Stomach (tissue), 9 donors: ENCODE results near the gene DYSF. TPM values are rescaled to one million over a fixed set of nuclear protein-coding genes. Genes with fewer than 3 reads are reported as not detected.
A peak's percentile ranks its signal among the peaks of the same experiment; 100 is the strongest.

ENCODE experiments used
- DNase-seq, 2 donors: peaks; one replicate each; pipeline versions ENCODE4 v3.0.0 to v3.0.0-alpha.2; 2013 to 2019
- H3K27ac ChIP-seq, 5 donors: fragments of 200-600 bp in 4 of 5; sonication (generic) in 4 of 5; one replicate each; pipeline ENCODE4 v1.5.1; 2013 to 2019; ENCODE audit warnings: mild to moderate bottlenecking in 1 of 5, moderate library complexity in 1 of 5
- H3K27me3 ChIP-seq, 3 donors: fragments of 200-600 bp; sonication (generic); one replicate each; pipeline ENCODE4 v1.5.1; 2017 to 2019; ENCODE audit warnings: mixed run types in 1 of 3
- H3K36me3 ChIP-seq, 4 donors: fragments of 200-600 bp; sonication (generic); 1 replicate in 3 of 4; 2 replicates in 1 of 4; pipeline ENCODE4 v1.5.1; 2016 to 2019
- H3K4me1 ChIP-seq, 4 donors: fragments of 200-600 bp; sonication (generic); one replicate each; pipeline ENCODE4 v1.5.1; 2016 to 2019
- H3K4me3 ChIP-seq, 4 donors: fragments of 200-600 bp; sonication (generic) in 3 of 4; one replicate each; pipeline ENCODE4 v1.5.1; 2016 to 2019; ENCODE audit warnings: mild to moderate bottlenecking in 1 of 4
- H3K9me3 ChIP-seq, 4 donors: fragments of 200-600 bp; sonication (generic); one replicate each; pipeline ENCODE4 v1.5.1; 2016 to 2019
- CTCF ChIP-seq, 7 experiments: fragments of 450-650 bp in 4 of 7; fragments of 200-600 bp in 3 of 7; sonication (generic) in 3 of 7; IDR thresholded peaks; one replicate each; pipeline ENCODE4 v1.5.1; 2016 to 2019; ENCODE audit warnings: antibody characterized with exemption in 7 of 7, control low read depth in 2 of 7, mild to moderate bottlenecking in 1 of 7
- EP300 ChIP-seq: sonication (generic); formaldehyde crosslinking; IDR thresholded peaks from one replicate; pipeline ENCODE4 v1.6.1; 2017; ENCODE audit warnings: antibody characterized with exemption
- POLR2A ChIP-seq, 4 donors: fragments of 450-650 bp; IDR thresholded peaks; one replicate each; pipeline ENCODE4 v1.6.1; 2016; ENCODE audit warnings: antibody characterized with exemption in 4 of 4, control low read depth in 2 of 4, mild to moderate bottlenecking in 1 of 4, moderate library complexity in 1 of 4
- POLR2AphosphoS5 ChIP-seq, 3 donors: sonication (generic); formaldehyde crosslinking; IDR thresholded peaks; one replicate each; pipeline ENCODE4 v1.6.1; 2016; ENCODE audit warnings: antibody characterized with exemption in 3 of 3
- WGBS, 5 donors: extraction: QIAGEN DNeasy Blood & Tissue Kit in 3 of 5; methylation state at CpG; one replicate each; pipeline versions ENCODE4 v1.1.5 to v1.1.7; 2013 to 2018; 5-methylcytosine and 5-hydroxymethylcytosine counted together
- intact Hi-C: fragments of 100-400 bp; cut with DNase I; formaldehyde crosslinking; loops from one replicate; pipeline ENCODE4 v1.15.1; 2023; ENCODE audit warnings: low total_unique reads
- polyA plus RNA-seq, 3 donors: library from polyadenylated mRNA; stranded (reverse); fragments of 200-250 nt; gene quantifications; one replicate each; pipeline ENCODE4 v1.2.3, GENCODE V29; 2013
- total RNA-seq, 5 donors: library from RNA; depleted of rRNA; stranded (reverse); fragments of >200 nt; gene quantifications; one replicate each; pipeline versions ENCODE4 v1.1.0 to v1.2.3, GENCODE V29; 2014 to 2016
- donor health status: healthy with polysubstance abuse.
- donor health status: Bipolar disorder and iron deficiency.
- donor health status: healthy.

Gene DYSF
- total and polyA plus RNA-seq, 8 donors, result 2.1 to 13.4 (median 6.1) TPM

GRCh38 chr2:71606244-71606643 lies 152.9 kb downstream of the DYSF start:
- peaks cover 0 to 7% (median 0%) of the 10 kb centered on the region in 4 donors for H3K4me1 ChIP-seq

DNA sequence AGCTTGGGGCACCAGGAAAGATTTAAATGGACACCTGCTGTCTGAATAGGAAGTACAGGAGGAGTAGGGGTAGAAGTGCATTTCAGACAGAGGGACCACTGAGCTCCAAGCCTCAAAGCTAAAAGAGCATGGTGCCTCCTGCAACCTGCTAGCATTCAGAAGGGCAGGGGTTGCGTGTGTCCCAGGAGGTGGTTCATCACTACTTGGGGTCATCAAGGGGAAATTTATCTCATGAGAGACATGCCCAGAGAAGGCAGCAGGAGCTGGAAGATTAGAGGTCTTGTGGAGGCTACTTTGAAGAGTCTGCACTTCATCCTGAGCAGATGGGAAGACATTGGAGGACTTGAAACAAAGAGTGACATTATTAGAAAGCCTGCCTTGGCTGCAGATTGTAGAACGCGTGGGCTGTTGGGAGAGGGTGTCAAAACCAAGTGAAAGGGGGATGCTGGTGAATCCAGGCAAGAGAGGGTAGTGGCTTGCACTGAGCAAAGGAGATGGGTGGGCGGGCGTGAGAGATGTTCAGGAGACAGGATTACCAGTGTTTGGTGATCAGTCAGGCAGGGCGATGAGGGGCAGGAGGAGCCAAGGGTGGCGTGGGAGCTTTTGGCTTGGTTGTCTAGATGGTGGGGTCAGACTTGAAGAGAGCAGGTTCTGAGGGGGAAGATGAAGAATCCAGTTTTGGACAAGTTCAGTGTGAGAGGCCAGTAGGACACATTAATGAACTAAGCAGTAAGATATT lies 154.0 kb downstream of the DYSF start:
- peaks cover 0 to 7% (median 0%) of the 10 kb centered on the region in 4 donors for H3K36me3 ChIP-seq
- intact Hi-C loops, result no loop called here
- H3K9me3 ChIP-seq, result no peaks in the 10 kb centered on the region
- no peak overlapping the region for H3K4me3 ChIP-seq
- no peak for TF ChIP-seq POLR2A (IDR thresholded peaks at IDR 0.05)
- no peak for TF ChIP-seq EP300
- TF ChIP-seq POLR2AphosphoS5 (IDR thresholded peaks at IDR 0.05), result no peak
- no peak for TF ChIP-seq CTCF (IDR thresholded peaks at IDR 0.05)
- H3K27ac ChIP-seq, result no peak overlapping the region
- 81 to 93% (median 91%) methylated on average over 7 of the region's 7 CpGs for WGBS, 5 donors
- H3K27me3 ChIP-seq, result no peaks in the 10 kb centered on the region
- peaks cover 0 to 7% (median 0%) of the 10 kb centered on the region in 4 donors for H3K4me1 ChIP-seq
- DNase-seq, result no peak

More at GRCh38 chr2:71606244-71606643, 152.9 kb downstream of the DYSF start:
- H3K9me3 ChIP-seq, result no peaks in the 10 kb centered on the region
- DNase-seq, result peak in 1 of 2 donors; percentile 16
- 69 to 88% (median 85%) methylated on average over 2 to 3 of the region's 3 CpGs for WGBS, 5 donors
- H3K36me3 ChIP-seq, result peaks cover 0 to 7% (median 0%) of the 10 kb centered on the region in 4 donors
- intact Hi-C loops, result no loop called here
- no peak overlapping the region for H3K27ac ChIP-seq
- H3K27me3 ChIP-seq, result no peaks in the 10 kb centered on the region
- no peak overlapping the region for H3K4me3 ChIP-seq
- no peak for TF ChIP-seq EP300
- no peak for TF ChIP-seq POLR2AphosphoS5 (IDR thresholded peaks at IDR 0.05)
- TF ChIP-seq POLR2A (IDR thresholded peaks at IDR 0.05), result no peak
- no peak for TF ChIP-seq CTCF (IDR thresholded peaks at IDR 0.05)

GRCh38 chr2:71608034-71608433 lies 154.7 kb downstream of the DYSF start:
- Histone ChIP-seq H3K4me3 (no peak overlapping the region), H3K4me1 (peaks cover 0 to 7% (median 0%) of the 10 kb centered on the region in 4 donors), H3K27me3 (no peaks in the 10 kb centered on the region), H3K36me3 (peaks cover 0 to 6% (median 0%) of the 10 kb centered on the region in 4 donors), H3K9me3 (no peaks in the 10 kb centered on the region), H3K27ac (no peak overlapping the region)
- DNase-seq, result peak in 1 of 2 donors; percentile 13
- 59 to 78% (median 74%) methylated on average over 6 of the region's 6 CpGs for WGBS, 5 donors
- TF ChIP-seq POLR2A (IDR thresholded peaks at IDR 0.05) (no peak), EP300 (no peak), CTCF (IDR thresholded peaks at IDR 0.05) (no peak), POLR2AphosphoS5 (IDR thresholded peaks at IDR 0.05) (no peak)
- intact Hi-C loops, result no loop called here

DNA sequence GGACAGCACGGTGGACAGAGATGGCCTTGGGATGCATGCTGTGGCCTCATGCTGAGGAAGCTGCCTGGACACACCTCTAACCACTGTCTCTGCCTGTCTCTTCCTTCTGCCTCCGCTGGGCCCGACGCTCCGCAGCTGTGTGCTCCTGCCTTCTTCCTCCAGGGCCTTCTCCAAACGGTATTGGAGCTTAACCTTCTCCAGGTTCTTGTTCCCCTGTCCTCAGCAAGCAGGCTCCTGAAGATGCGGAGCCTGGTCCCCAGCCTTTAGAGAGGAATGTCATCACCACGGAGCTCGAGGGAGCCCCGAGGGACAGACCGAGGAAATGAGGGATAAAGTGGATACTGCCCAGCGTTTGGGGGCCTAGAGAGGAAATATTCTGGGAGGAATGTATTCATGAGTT lies 155.1 kb downstream of the DYSF start:
- DNase-seq, result no peak
- no peak for TF ChIP-seq CTCF (IDR thresholded peaks at IDR 0.05)
- no peak for TF ChIP-seq POLR2AphosphoS5 (IDR thresholded peaks at IDR 0.05)
- TF ChIP-seq EP300, result no peak
- TF ChIP-seq POLR2A (IDR thresholded peaks at IDR 0.05), result no peak

More for the DNA sequence above, 155.1 kb downstream of the DYSF start:
- peaks cover 0 to 7% (median 0%) of the 10 kb centered on the region in 4 donors for H3K4me1 ChIP-seq
- no peaks in the 10 kb centered on the region for H3K9me3 ChIP-seq
- no peaks in the 10 kb centered on the region for H3K27me3 ChIP-seq
- H3K4me3 ChIP-seq, result no peak overlapping the region
- no peak overlapping the region for H3K27ac ChIP-seq
- intact Hi-C loops, result no loop called here
- peaks cover 0 to 7% (median 0%) of the 10 kb centered on the region in 4 donors for H3K36me3 ChIP-seq
- WGBS, 5 donors, result 64 to 72% (median 69%) methylated on average over 12 of the region's 12 CpGs
